Skeletal muscle cell (primary cell): ENCODE data around the gene DR1.
"Not testable (repeated sequence)": the region's sequence is repeated elsewhere in the genome, so short reads cannot be mapped to it uniquely, and the experiment has no call there.

Source experiments
- DNase-seq: peaks from one replicate; pipeline ENCODE4 v3.0.0-alpha.2; 2010; ENCODE audit warnings: low read depth
- H3K4me3 ChIP-seq: 2 replicates; pipeline ENCODE4 v1.5.1; 2011; ENCODE audit warnings: low read depth, mild to moderate bottlenecking, control low read depth, low read length, moderate library complexity

DR1 gene

GRCh38 chr1:93365813-93366212 lies 20.1 kb downstream of the DR1 start:
- no peak for DNase-seq
- H3K4me3 ChIP-seq, result no peak overlapping the region

DNA sequence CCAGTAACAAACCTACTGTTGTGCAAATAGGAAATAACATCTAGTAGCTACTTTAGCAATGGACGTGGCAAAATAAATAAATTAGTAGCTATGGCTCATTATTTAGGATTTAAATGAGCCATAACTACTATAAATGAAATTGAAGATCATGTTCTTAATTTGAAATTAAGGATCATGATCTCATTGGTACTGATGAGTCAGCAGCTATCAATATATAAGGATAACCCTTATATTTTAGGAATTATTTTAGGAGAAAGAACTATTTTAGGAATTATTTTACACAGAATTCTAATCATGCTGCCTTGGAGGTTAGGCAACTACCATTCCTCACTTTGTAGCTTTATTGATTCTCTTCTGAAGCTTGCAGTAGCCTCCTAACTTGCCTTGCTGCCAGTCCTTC lies 24.0 kb downstream of the DR1 start:
- H3K4me3 ChIP-seq, result no peak overlapping the region
- no peak for DNase-seq

DNA sequence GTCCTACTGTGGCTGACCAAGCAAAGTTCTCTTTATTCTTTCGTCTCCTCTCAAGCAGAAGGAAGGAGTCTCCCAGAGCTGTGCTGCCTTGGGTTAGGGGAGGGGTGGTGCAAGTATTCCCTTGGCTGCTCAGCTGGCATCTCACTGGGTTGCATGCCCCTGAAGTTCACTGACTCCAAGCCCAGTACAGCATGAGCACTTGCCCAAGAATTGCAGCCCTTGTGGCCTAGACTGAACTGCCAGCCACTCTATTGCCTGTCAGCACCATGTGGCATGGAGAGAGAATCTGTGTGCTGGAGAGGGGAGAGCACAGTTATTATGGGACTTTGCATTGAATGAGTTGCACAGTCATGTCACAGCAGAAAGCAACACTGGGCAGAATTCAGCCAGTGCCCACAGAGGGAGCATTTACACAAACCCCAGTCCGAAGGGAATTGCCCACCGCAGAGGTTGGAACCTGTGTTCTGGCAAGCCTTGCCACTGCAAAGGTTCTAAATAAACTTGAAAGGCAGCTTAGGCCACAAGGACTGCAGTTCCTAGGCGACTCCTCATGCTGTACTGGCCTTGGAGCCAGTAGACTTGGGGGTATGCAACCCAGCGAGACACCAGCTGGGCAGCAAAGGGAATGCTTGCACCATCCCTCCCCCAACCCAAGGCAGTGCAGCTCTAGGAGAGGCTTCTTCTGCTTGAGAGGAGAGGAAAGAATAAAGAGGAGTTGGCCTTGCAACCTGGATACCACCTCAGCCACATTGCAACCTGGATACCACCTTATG lies 28.8 kb downstream of the DR1 start:
- no peak for DNase-seq
- H3K4me3 ChIP-seq, result no peak overlapping the region

DNA sequence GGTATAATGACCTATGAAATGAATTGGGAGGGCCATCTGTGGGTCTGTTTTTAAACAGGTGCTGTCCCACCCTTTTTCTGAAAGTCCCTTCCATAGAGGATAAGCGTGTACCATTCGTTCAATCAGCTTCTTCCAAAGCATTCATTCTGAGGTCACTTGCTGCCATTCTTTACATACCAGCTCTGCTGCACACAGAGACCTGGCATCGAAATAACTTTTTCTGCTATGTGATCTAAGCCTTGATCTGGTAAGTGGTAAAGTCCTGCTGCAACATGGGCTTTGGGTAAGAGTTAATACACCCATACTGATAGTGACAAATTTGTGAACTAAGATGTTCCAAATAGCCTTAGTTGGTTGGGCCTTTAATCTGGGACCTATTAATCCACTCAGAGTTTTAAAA lies 38.9 kb downstream of the DR1 start:
- no peak overlapping the region for H3K4me3 ChIP-seq

DNA sequence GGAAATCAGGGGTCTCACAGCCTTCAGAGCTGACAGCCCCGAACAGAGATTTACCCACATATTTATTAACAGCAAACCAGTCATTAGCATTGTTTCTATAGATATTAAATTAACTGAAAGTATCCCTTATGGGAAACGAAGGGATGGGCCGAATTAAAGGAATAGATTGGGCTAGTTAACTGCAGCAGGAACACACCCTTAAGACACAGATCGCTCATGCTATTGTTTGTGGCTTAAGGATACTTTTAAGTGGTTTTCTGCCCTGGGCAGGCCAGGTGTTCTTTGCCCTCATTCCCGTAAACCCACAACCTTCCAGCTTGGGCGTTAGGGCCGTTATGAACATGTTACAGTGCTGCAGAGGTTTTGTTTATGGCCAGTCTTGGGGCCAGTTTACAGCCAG lies 40.6 kb downstream of the DR1 start:
- DNase-seq, H3K4me3 ChIP-seq: not testable (repeated sequence)

More for the DNA sequence above, 38.9 kb downstream of the DR1 start:
- no peak for DNase-seq

GRCh38 chr1:93394514-93394913 lies 48.8 kb downstream of the DR1 start:
- no peak for DNase-seq
- no peak overlapping the region for H3K4me3 ChIP-seq

- no peak overlapping the region for H3K4me3 ChIP-seq
- DNase-seq, result peak; percentile 4
These were observed 49.5 kb downstream of the DR1 start for GRCh38 chr1:93395195-93395594.

DNA sequence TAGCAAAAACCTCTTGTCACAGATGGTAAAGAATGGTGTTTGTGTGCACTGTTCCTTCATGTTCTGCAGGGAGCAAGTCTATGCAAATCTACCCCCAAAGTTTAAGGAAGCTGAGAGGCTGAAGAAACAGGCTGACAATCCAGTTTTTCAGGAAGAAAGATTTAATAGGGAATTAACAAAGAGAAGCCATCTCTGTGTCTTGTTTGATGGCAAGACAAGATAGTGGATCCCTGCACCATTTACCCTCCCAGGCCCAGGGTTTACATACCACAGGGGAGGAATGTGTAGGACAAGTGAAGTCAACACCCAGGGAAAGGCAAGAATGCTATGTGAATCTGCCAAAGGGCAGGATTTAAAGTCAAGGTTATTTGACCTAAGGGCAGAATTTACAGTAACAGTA lies 54.1 kb downstream of the DR1 start:
- DNase-seq, result no peak

DNA sequence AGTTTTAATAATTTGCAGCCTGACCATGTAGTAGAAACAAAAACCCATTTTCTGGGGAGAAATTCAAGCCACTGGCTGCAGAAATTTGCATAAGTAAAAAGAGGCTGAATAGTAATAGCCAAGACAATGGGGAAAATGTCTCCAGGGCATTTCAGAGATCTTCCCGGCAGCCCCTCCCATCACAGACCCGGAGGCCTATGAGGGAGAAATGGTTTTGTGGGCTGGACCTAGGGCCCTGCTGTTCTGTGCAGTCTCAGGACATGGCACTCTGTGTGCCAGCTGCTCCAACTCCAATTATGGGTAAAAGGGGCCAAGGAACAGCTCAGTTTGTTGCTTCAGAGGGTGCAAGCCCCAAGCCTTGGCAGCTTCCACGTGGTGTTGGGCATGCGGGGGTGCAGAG lies 62.5 kb downstream of the DR1 start:
- DNase-seq, result no peak
- no peak overlapping the region for H3K4me3 ChIP-seq

More for the DNA sequence above, 54.1 kb downstream of the DR1 start:
- H3K4me3 ChIP-seq, result no peak overlapping the region

DNA sequence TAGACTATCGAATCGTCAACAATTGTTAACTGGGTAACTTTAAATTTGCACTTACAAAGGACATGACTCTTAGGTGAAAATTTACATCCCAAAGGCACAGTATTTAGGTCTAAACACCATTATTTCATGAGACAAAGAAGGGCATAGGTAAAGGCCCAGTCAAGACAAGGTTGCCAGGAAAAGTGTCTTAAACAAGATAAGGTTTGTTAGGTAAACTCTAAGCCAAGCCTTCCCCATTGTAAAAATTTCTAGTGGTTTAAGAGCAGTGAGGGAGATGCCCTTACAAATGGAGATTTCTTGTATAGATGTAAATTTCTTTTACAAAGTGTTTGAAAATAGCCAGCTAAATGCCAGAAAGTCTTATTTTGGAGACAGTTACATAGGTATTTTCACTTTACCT lies 65.3 kb downstream of the DR1 start:
- DNase-seq, result no peak
- H3K4me3 ChIP-seq, result no peak overlapping the region

DNA sequence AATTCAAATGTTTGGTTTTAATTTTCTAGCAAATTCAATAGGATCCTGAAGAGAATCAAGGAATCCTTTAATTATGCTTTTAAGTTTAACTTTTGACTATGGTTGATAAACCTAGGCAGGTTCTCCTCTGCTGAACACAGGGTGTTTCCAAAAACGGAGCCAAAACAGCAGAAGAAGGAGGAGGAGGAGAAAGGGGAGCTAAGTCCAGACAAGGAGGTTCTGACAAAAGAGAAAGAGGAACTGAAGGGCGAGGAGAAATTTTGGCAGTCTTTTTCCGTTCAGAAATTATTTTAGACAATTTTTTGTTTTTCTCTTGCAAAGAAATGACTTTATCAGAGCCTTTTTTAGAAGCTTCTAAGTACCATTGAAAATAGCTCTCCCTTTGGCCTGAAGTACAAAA lies 69.0 kb downstream of the DR1 start:
- no peak overlapping the region for H3K4me3 ChIP-seq
- no peak for DNase-seq

GRCh38 chr1:93415296-93415695 lies 69.6 kb downstream of the DR1 start:
- H3K4me3 ChIP-seq, result no peak overlapping the region
- no peak for DNase-seq

DNA sequence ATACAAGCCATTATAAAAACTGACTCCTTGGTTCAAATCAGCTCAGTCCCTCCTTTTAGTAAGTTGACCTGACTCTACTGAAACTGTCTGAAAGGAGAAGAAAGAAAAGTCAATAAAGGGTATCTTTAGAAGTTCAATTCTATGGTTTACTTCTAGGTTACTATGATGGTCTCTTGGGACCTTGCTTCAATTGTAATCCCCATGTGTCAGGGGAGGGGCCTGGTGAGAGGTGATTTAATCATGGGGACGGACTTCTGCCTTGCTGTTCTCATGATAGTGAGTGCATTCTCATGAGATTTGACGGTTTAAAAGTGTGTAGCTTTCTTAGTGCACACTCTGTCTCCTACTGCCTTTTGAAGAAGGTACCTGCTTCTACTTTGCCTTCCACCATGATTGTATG lies 70.5 kb downstream of the DR1 start:
- DNase-seq, result no peak
- H3K4me3 ChIP-seq, result no peak overlapping the region
